Sigmoid colon (tissue), 7 donors: Measurements from ENCODE around the gene TJP2. TPM values are rescaled to one million over a fixed set of nuclear protein-coding genes. Genes with fewer than 3 reads are reported as not detected.
"Not testable (repeated sequence)": the region's sequence is repeated elsewhere in the genome, so short reads cannot be mapped to it uniquely, and the experiment has no call there.

ENCODE experiments used
- DNase-seq: peaks from one replicate; pipeline ENCODE4 v3.0.0-alpha.2; 2019
- H3K27ac ChIP-seq, 4 donors: fragments of 200-600 bp; sonication (generic); one replicate each; pipeline ENCODE4 v1.5.1; 2016 to 2019; ENCODE audit warnings: mild to moderate bottlenecking in 1 of 4
- H3K27me3 ChIP-seq, 3 donors: fragments of 200-600 bp; sonication (generic); one replicate each; pipeline ENCODE4 v1.5.1; 2019; ENCODE audit warnings: mild to moderate bottlenecking in 1 of 3
- H3K36me3 ChIP-seq, 4 donors: fragments of 200-600 bp; sonication (generic); one replicate each; pipeline ENCODE4 v1.5.1; 2016 to 2019
- H3K4me1 ChIP-seq, 4 donors: fragments of 200-600 bp; sonication (generic); one replicate each; pipeline ENCODE4 v1.5.1; 2017 to 2019
- H3K4me3 ChIP-seq, 4 donors: fragments of 200-600 bp; sonication (generic); one replicate each; pipeline ENCODE4 v1.5.1; 2017 to 2019; ENCODE audit warnings: mild to moderate bottlenecking in 2 of 4, moderate library complexity in 1 of 4
- H3K9me3 ChIP-seq, 4 donors: fragments of 200-600 bp in 3 of 4; sonication (generic) in 3 of 4; one replicate each; pipeline versions ENCODE4 v1.5.1 to v1.6.1; 2013 to 2019
- EP300 ChIP-seq, 4 donors: sonication (generic); formaldehyde crosslinking; IDR thresholded peaks; one replicate each; pipeline ENCODE4 v1.6.1; 2017; ENCODE audit warnings: antibody characterized with exemption in 4 of 4
- POLR2A ChIP-seq, 2 donors: fragments of 450-650 bp; IDR thresholded peaks; one replicate each; pipeline ENCODE4 v1.6.1; 2016; ENCODE audit warnings: antibody characterized with exemption in 2 of 2, mild to moderate bottlenecking in 2 of 2, moderate library complexity in 2 of 2
- POLR2AphosphoS5 ChIP-seq, 4 donors: sonication (generic); formaldehyde crosslinking; IDR thresholded peaks; one replicate each; pipeline ENCODE4 v1.6.1; 2017; ENCODE audit warnings: antibody characterized with exemption in 4 of 4
- WGBS, 2 donors: extraction: QIAGEN DNeasy Blood & Tissue Kit; methylation state at CpG; one replicate each; pipeline ENCODE4 v1.1.7; 2013; 5-methylcytosine and 5-hydroxymethylcytosine counted together
- intact Hi-C: fragments of 100-400 bp; cut with DNase I; formaldehyde crosslinking; loops from one replicate; pipeline ENCODE4 v1.15.1; 2023
- polyA plus RNA-seq, 3 donors: library from polyadenylated mRNA; stranded (reverse); fragments of 200-250 nt; gene quantifications; one replicate each; pipeline ENCODE4 v1.2.3, GENCODE V29; 2013
- total RNA-seq, 4 donors: library from RNA; depleted of rRNA; stranded (reverse); fragments of >200 nt; gene quantifications; one replicate each; pipeline ENCODE4 v1.1.0, GENCODE V29; 2016
- TF ChIP-seq, protein P1 (sequence below), 4 experiments: fragments of 450-650 bp in 3 of 4; fragments of 200-600 bp in 1 of 4; IDR thresholded peaks; one replicate each; pipeline ENCODE4 v1.5.1; 2016 to 2019; ENCODE audit warnings: antibody characterized with exemption in 4 of 4, mild to moderate bottlenecking in 3 of 4, moderate library complexity in 2 of 4
- donor health status: healthy with polysubstance abuse.
- donor health status: Bipolar disorder and iron deficiency.
- donor health status: healthy.

Gene TJP2
- total and polyA plus RNA-seq, 7 donors, result 16.1 to 46.5 (median 27.8) TPM

DNA sequence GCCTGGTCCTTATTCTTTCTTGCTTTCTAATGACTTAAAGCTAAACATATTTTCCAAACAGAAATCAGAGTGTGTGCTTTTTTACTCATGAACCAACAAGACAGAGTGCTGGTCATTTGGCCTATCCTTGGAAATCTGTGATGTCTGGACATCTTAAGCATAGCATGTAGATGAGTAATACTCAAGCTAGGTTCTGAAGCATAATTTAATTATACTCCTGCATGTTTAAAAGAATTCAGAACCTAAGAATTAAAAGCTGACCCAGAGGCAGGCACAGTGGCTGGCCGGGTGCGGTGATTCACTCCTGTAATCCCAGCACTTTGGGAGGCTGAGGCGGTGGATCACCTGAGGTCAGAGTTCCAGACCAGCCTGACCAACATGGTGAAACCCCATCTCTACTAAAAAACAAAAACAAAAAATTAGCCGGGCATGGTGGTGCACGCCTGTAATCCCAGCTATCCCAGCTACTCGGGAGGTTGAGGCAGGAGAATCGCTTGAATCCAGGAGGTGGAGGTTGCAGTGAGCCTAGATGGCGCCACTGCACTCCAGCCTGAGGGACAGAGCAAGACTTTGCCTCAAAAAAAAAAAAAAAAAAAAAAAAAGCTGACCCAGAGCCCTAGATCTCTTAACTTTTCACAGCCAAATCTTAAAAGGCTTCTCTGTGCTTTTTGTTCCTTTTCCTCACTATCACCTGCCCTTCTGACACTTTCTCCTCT, 16.2 kb upstream of the TJP2 start:
- Histone ChIP-seq H3K27ac (no peak overlapping the region), H3K27me3 (no peaks in the 10 kb centered on the region), H3K4me3 (no peak overlapping the region), H3K9me3 (no peaks in the 10 kb centered on the region), H3K36me3 (no peaks in the 10 kb centered on the region), H3K4me1 (no peaks in the 10 kb centered on the region)
- no peak for DNase-seq
- 90 to 94% methylated on average over 8 of the region's 8 CpGs for WGBS, 2 donors
- TF ChIP-seq POLR2A (IDR thresholded peaks at IDR 0.05), result no peak
- no peak for TF ChIP-seq EP300 (IDR thresholded peaks at IDR 0.05)
- TF ChIP-seq, protein P1, sequence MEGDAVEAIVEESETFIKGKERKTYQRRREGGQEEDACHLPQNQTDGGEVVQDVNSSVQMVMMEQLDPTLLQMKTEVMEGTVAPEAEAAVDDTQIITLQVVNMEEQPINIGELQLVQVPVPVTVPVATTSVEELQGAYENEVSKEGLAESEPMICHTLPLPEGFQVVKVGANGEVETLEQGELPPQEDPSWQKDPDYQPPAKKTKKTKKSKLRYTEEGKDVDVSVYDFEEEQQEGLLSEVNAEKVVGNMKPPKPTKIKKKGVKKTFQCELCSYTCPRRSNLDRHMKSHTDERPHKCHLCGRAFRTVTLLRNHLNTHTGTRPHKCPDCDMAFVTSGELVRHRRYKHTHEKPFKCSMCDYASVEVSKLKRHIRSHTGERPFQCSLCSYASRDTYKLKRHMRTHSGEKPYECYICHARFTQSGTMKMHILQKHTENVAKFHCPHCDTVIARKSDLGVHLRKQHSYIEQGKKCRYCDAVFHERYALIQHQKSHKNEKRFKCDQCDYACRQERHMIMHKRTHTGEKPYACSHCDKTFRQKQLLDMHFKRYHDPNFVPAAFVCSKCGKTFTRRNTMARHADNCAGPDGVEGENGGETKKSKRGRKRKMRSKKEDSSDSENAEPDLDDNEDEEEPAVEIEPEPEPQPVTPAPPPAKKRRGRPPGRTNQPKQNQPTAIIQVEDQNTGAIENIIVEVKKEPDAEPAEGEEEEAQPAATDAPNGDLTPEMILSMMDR (IDR thresholded peaks at IDR 0.05), result no peak
- no peak for TF ChIP-seq POLR2AphosphoS5 (IDR thresholded peaks at IDR 0.05)
- intact Hi-C loops, result no loop called here

DNA sequence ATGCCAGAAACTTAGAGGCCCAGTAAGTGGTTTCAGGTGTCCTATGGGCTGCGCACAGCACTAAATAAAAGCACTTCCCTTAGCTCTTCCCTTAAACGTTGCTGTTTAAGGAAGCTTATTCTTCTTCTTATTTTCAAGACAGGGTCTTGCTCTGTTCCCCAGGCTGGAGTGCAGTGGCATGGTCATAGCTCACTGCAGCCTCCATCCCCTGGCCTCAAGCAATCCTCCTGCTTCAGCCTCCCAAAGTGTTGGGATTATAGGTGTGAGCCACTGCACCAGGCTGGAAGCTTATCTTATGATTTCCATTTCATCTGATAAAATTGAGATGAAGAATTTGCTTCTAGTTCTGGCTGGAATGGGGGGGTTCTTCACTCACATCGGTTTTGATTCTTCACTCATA, 15.6 kb upstream of the TJP2 start:
- intact Hi-C loops, result no loop called here
- H3K27me3 ChIP-seq, result no peaks in the 10 kb centered on the region
- no peak for DNase-seq
- H3K27ac ChIP-seq, result no peak overlapping the region
- H3K4me1 ChIP-seq, result no peaks in the 10 kb centered on the region
- no peak overlapping the region for H3K4me3 ChIP-seq
- H3K9me3 ChIP-seq, result no peaks in the 10 kb centered on the region
- TF ChIP-seq POLR2AphosphoS5 (IDR thresholded peaks at IDR 0.05) (no peak), EP300 (IDR thresholded peaks at IDR 0.05) (no peak)
- TF ChIP-seq, protein P1 (IDR thresholded peaks at IDR 0.05), result no peak
- WGBS, 2 donors, result 79 to 83% methylated on average over 3 of the region's 3 CpGs
- H3K36me3 ChIP-seq, result no peaks in the 10 kb centered on the region

DNA sequence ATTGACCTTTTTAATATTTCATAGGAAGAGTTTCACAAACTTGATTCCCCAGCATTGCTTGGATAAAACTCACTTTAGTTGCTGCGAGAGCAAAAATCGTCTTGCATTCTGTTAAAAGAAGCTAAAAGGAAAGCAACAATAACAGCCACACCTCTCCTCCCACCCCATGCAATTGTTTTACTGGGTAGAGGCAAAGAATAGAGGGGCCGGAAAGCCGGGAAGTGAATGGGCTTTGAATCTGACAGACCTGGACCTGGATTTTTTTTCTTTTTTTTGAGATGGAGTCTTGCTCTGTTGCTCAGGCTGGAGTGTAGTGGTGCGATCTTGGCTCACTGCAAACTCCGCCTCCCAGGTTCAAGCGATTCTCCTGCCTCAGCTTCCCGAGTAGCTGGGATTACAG, 9.5 kb upstream of the TJP2 start:
- WGBS, 2 donors, result 88 to 91% methylated on average over 8 of the region's 8 CpGs
- intact Hi-C loops, H3K27ac ChIP-seq, H3K36me3 ChIP-seq, DNase-seq, H3K4me3 ChIP-seq, H3K9me3 ChIP-seq, H3K27me3 ChIP-seq, H3K4me1 ChIP-seq: not testable (repeated sequence)

DNA sequence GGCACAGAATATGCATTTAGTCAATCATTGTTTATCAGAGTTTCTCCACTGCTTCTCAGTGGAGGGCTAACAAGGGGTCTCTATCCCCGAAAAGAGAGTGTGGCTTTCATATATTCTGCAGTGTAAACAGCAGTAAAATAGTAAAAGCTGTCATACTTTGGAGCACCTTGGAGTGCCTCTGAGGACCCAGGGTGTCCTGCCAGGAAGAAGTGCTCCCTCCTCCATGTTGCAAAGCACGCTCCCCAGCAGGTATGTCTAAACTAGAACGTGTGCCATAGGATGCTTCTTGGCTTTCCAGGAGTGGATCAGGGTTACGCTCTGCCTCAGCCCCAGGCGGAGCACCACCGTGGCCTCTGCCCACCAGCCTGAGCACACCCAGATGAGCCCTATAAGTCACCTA, 8.5 kb upstream of the TJP2 start:
- H3K4me1 ChIP-seq, result no peaks in the 10 kb centered on the region
- TF ChIP-seq EP300 (IDR thresholded peaks at IDR 0.05) (no peak), POLR2AphosphoS5 (IDR thresholded peaks at IDR 0.05) (no peak), POLR2A (IDR thresholded peaks at IDR 0.05) (no peak)
- TF ChIP-seq, protein P1 (IDR thresholded peaks at IDR 0.05), result no peak

DNA sequence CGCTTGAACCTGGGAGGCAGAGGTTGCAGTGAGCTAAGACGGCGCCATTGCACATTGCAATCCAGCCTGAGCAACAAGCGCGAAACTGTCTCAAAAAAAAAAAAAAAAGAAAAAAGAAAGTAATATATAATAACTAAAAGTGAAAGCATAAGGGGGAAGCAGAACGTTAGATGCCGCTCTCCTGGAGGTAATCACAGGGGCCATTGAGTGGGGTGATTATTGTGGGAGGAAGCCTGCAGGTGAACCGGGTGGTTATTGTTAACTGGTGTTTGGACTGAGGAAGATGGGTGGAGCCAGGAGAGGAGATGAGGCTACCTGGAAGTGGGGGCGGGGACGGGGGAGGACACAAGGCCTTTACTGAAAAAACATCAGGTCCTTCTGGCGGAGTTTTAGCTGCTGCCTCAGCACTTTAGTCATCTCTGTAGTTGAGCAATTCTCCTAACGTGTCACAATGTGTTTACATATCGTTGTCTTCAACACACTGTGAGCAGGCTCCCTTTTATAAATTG, 5.3 kb upstream of the TJP2 start:
- no peaks in the 10 kb centered on the region for H3K27me3 ChIP-seq
- 16 to 31% methylated on average over 13 of the region's 13 CpGs for WGBS, 2 donors
- intact Hi-C loops, result no loop called here
- H3K4me3 ChIP-seq, result no peak overlapping the region
- DNase-seq, result no peak
- H3K27ac ChIP-seq, result no peak overlapping the region
- no peaks in the 10 kb centered on the region for H3K9me3 ChIP-seq
- H3K36me3 ChIP-seq, result no peaks in the 10 kb centered on the region
- TF ChIP-seq POLR2A (IDR thresholded peaks at IDR 0.05), result no peak
- TF ChIP-seq, protein P1 (IDR thresholded peaks at IDR 0.05), result no peak
- peaks cover 0 to 12% (median 9%) of the 10 kb centered on the region in 4 donors for H3K4me1 ChIP-seq

More for the DNA sequence above, 8.5 kb upstream of the TJP2 start:
- 91 to 94% methylated on average over 6 of the region's 6 CpGs for WGBS, 2 donors
- H3K27ac ChIP-seq, result no peak overlapping the region
- intact Hi-C loops, result no loop called here
- DNase-seq, result no peak
- no peak overlapping the region for H3K4me3 ChIP-seq
- no peaks in the 10 kb centered on the region for H3K27me3 ChIP-seq
- H3K36me3 ChIP-seq, result no peaks in the 10 kb centered on the region
- H3K9me3 ChIP-seq, result no peaks in the 10 kb centered on the region
